Uterus (tissue), 2 donors: ENCODE measurements around the gene FBP1.

Source experiments
- CTCF ChIP-seq, 4 experiments: fragments of 200-600 bp in 2 of 4; fragments of 450-650 bp in 2 of 4; sonication (generic) in 2 of 4; IDR thresholded peaks; one replicate each; pipeline ENCODE4 v1.5.1; 2016 to 2019; ENCODE audit warnings: antibody characterized with exemption in 4 of 4, mild to moderate bottlenecking in 2 of 4, moderate library complexity in 1 of 4
- POLR2A ChIP-seq, 2 donors: fragments of 450-650 bp; IDR thresholded peaks; one replicate each; pipeline ENCODE4 v1.6.1; 2016; ENCODE audit warnings: antibody characterized with exemption in 2 of 2, mild to moderate bottlenecking in 1 of 2, moderate library complexity in 1 of 2

GRCh38 chr9:94687451-94687850, 48.1 kb upstream of the FBP1 start:
- TF ChIP-seq CTCF (IDR thresholded peaks at IDR 0.05) (no peak), POLR2A (IDR thresholded peaks at IDR 0.05) (no peak)
